CD4-positive, alpha-beta T cell (primary cell): ENCODE data around the gene FBRSL1. TPM values are rescaled to one million over a fixed set of nuclear protein-coding genes. Genes with fewer than 3 reads are reported as not detected.

Source experiments
- ATAC-seq: fragments of 200-7000 bp; cut with Tn5 transposase; one replicate; pipeline ENCODE4 v1.10.0; 2022; ENCODE audit warnings: mild to moderate bottlenecking; ENCODE audit not compliant: poor library complexity
- CTCF ChIA-PET: fragments of 350-600 bp; sonication (Branson Sonifier 250); formaldehyde crosslinking; loops from one replicate; lab custom pipeline; 2021; ENCODE audit warnings: antibody characterized with exemption, inconsistent platforms; lab: Charles Lee
- POLR2A ChIA-PET: fragments of 350-600 bp; sonication (Branson Sonifier 250); formaldehyde crosslinking; loops from one replicate; lab custom pipeline; 2021; ENCODE audit warnings: antibody characterized with exemption, inconsistent platforms; lab: Charles Lee
- DNase-seq, 14 experiments: peaks; one replicate each; pipeline ENCODE4 v3.0.0-alpha.2; 2013 to 2020; ENCODE audit warnings: mixed read lengths in 2 of 14
- H3K27ac ChIP-seq, 2 donors: one replicate each; pipeline versions ENCODE4 v1.5.1 to v1.7.0; 2013; ENCODE audit warnings: low read length in 2 of 2, low read depth in 1 of 2, mild to moderate bottlenecking in 1 of 2
- H3K27me3 ChIP-seq, 2 experiments: 1 replicate in 1 of 2; 2 replicates in 1 of 2; pipeline versions ENCODE4 v1.6.1 to v1.7.0; 2013; ENCODE audit warnings: low read length in 2 of 2, control low read depth in 1 of 2, mild to moderate bottlenecking in 1 of 2, moderate library complexity in 1 of 2; ENCODE audit not compliant: insufficient read depth in 2 of 2, control insufficient read depth in 1 of 2
- H3K36me3 ChIP-seq: one replicate; pipeline ENCODE4 v1.6.1; 2013; ENCODE audit warnings: low read length, control low read depth; ENCODE audit not compliant: insufficient read depth
- H3K4me1 ChIP-seq: one replicate; pipeline ENCODE4 v1.6.1; 2013; ENCODE audit warnings: low read length, control low read depth; ENCODE audit not compliant: insufficient read depth
- H3K4me3 ChIP-seq: one replicate; pipeline ENCODE4 v1.5.1; 2013; ENCODE audit warnings: mild to moderate bottlenecking, low read length, moderate library complexity
- H3K9me3 ChIP-seq, 2 experiments: 1 replicate in 1 of 2; 2 replicates in 1 of 2; pipeline versions ENCODE4 v1.6.1 to v1.7.0; 2013; ENCODE audit warnings: low read length in 2 of 2, mild to moderate bottlenecking in 2 of 2, control low read depth in 1 of 2, moderate library complexity in 1 of 2; ENCODE audit not compliant: control insufficient read depth in 1 of 2, insufficient read depth in 1 of 2
- H3K27ac Mint-ChIP-seq: one replicate; pipeline ENCODE4 v1.8.0; 2020; ENCODE audit warnings: mixed read lengths
- H3K27me3 Mint-ChIP-seq: one replicate; pipeline ENCODE4 v1.8.0; 2021; ENCODE audit warnings: mixed read lengths
- H3K36me3 Mint-ChIP-seq: one replicate; pipeline ENCODE4 v1.8.0; 2021; ENCODE audit warnings: low read depth, mixed read lengths
- H3K4me1 Mint-ChIP-seq: one replicate; pipeline ENCODE4 v1.8.0; 2021; ENCODE audit warnings: low read depth, mixed read lengths
- H3K4me3 Mint-ChIP-seq: one replicate; pipeline ENCODE4 v1.8.0; 2020; ENCODE audit warnings: mild to moderate bottlenecking, mixed read lengths
- H3K9me3 Mint-ChIP-seq: one replicate; pipeline ENCODE4 v1.8.0; 2020; ENCODE audit warnings: mixed read lengths
- intact Hi-C, 2 experiments: fragments of 100-400 bp; cut with DNase I in 1 of 2; cut with micrococcal nuclease in 1 of 2; formaldehyde crosslinking; loops; one replicate each; pipeline versions ENCODE4 v1.15.1 to v1.9.0; 2023 to 2025; cut with DNase I, micrococcal nuclease
- total RNA-seq, 174 experiments: library from RNA in 2 of 174; stranded (reverse) in 2 of 174; gene quantifications; one replicate each; pipeline ENCODE4 v1.2.3 and lab custom pipeline; 2021 to 2026
- TF ChIP-seq, protein P1 (sequence below): fragments of 200-600 bp; IDR thresholded peaks from one replicate; pipeline ENCODE4 v1.8.0; 2022; ENCODE audit warnings: antibody characterized with exemption, mild to moderate bottlenecking

The FBRSL1 gene
- total RNA-seq, 2 experiments from 2014 or later = 75.8 to 80.7 TPM

DNA sequence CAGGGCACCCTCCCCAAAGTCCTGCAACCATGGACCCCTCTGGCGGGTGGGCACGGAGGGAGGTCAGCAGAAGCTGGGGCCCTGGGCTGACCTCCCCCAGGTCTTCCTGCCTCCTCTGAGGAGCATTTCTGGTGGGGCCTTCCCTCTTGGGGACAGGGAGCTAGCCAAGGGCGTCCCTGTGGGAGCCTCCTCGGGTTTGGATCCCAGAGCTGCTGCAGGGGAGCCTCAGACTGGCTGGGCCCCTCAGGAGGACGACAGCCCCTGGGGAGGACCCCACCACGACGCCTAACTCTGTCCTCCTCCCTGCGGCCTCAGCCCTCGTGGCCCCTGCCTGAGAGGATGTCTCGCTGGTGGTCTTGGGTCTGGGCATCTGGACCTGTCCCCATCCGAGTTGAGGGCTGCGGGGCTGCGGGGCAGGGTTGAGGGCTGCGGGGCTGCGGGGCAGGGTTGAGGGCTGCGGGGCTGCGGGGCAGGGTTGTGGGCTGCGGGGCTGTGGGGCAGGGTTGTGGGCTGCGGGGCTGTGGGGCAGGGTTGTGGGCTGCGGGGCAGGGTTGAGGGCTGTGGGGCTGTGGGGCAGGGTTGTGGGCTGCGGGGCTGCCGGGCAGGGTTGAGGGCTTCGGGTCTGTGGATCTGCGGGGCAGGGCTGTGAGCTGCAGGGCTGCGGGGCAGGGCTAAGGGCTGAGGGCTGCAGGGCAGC lies 37.4 kb downstream of the FBRSL1 start:
- no peak for DNase-seq
- Histone ChIP-seq H3K4me1 (peaks cover 20% of the 10 kb centered on the region), H3K27ac (no peak overlapping the region), H3K4me3 (no peak overlapping the region), H3K27me3 (no peaks in the 10 kb centered on the region), H3K9me3 (no peaks in the 10 kb centered on the region), H3K36me3 (peaks cover 17% of the 10 kb centered on the region)
- no peak for ATAC-seq
- Mint-ChIP-seq H3K4me3 (no peak overlapping the region), H3K9me3 (no peaks in the 10 kb centered on the region), H3K27ac (no peak overlapping the region), H3K36me3 (peaks cover 15% of the 10 kb centered on the region), H3K4me1 (peaks cover 7% of the 10 kb centered on the region), H3K27me3 (no peaks in the 10 kb centered on the region)
- ChIA-PET POLR2A (no interaction called here), CTCF (no interaction called here)
- intact Hi-C loops = no loop called here
- TF ChIP-seq, protein P1, sequence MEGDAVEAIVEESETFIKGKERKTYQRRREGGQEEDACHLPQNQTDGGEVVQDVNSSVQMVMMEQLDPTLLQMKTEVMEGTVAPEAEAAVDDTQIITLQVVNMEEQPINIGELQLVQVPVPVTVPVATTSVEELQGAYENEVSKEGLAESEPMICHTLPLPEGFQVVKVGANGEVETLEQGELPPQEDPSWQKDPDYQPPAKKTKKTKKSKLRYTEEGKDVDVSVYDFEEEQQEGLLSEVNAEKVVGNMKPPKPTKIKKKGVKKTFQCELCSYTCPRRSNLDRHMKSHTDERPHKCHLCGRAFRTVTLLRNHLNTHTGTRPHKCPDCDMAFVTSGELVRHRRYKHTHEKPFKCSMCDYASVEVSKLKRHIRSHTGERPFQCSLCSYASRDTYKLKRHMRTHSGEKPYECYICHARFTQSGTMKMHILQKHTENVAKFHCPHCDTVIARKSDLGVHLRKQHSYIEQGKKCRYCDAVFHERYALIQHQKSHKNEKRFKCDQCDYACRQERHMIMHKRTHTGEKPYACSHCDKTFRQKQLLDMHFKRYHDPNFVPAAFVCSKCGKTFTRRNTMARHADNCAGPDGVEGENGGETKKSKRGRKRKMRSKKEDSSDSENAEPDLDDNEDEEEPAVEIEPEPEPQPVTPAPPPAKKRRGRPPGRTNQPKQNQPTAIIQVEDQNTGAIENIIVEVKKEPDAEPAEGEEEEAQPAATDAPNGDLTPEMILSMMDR = no peak

DNA sequence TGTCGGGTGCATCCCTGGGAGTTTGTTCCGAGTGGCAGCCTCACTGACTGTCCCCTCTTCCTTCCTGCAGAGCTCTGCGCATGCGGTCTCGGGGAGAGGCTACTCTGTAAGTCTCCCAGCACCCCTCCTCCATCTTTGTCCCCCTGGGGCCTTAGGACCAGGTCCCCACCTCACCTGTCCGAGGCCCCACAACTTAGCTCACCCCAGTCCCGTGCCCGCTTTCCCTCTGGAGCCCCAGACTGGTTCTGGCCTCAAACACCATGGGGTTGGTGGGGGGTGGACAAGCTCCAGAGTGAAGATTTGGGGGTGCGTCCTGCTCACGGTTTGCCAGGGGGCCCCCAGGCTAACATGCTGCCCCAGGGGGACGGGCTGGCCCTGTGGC lies 37.9 kb downstream of the FBRSL1 start:
- ChIA-PET POLR2A (no interaction called here), CTCF (no interaction called here)
- H3K4me3 Mint-ChIP-seq = no peak overlapping the region
- H3K36me3 ChIP-seq = peaks cover 17% of the 10 kb centered on the region
- ATAC-seq = no peak
- H3K9me3 ChIP-seq = no peaks in the 10 kb centered on the region
- no peak overlapping the region for H3K27ac Mint-ChIP-seq
- no peak overlapping the region for H3K4me3 ChIP-seq
- no peaks in the 10 kb centered on the region for H3K27me3 Mint-ChIP-seq
- peaks cover 15% of the 10 kb centered on the region for H3K36me3 Mint-ChIP-seq
- no peak overlapping the region for H3K27ac ChIP-seq
- peaks cover 7% of the 10 kb centered on the region for H3K4me1 Mint-ChIP-seq
- peaks cover 15% of the 10 kb centered on the region for H3K4me1 ChIP-seq
- TF ChIP-seq, protein P1 = no peak
- H3K9me3 Mint-ChIP-seq = no peaks in the 10 kb centered on the region
- H3K27me3 ChIP-seq = no peaks in the 10 kb centered on the region
- intact Hi-C loops = no loop called here
- no peak for DNase-seq

DNA sequence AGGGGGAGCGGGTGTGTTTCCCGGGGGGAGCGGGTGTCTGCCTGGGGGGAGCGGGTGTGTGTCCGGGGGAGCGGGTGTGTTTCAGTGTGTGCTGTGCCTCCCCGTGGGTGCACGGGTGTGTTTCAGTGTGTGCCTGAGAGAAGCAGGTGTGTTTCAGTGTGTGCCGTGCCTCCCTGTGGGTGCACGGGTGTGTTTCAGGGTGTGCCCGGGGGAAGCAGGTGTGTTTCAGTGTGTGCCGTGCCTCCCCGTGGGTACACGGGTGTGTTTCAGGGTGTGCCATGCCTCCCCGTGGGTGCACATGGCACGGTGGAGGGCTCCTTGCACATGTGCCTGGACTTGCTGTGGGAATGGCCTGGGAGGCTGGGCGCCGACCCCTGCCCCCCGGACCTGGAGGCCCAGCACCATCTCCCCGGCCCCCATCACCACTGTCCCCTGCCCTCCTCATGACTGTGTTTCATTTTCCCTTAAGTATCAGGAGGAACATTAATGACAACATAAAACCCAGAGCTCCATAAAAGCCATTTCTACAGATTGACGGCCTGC lies 38.7 kb downstream of the FBRSL1 start:
- Mint-ChIP-seq H3K4me3 (no peak overlapping the region), H3K36me3 (peaks cover 16% of the 10 kb centered on the region)
- no peak for DNase-seq

More for the DNA sequence above, 38.7 kb downstream of the FBRSL1 start:
- Mint-ChIP-seq H3K27me3 (no peaks in the 10 kb centered on the region), H3K4me1 (peaks cover 4% of the 10 kb centered on the region), H3K27ac (no peak overlapping the region), H3K9me3 (no peaks in the 10 kb centered on the region)
- no peak for ATAC-seq
- peaks cover 17% of the 10 kb centered on the region for H3K36me3 ChIP-seq
- H3K4me3 ChIP-seq = no peak overlapping the region
- H3K4me1 ChIP-seq = peaks cover 7% of the 10 kb centered on the region
- H3K27me3 ChIP-seq = no peaks in the 10 kb centered on the region
- H3K27ac ChIP-seq = no peak overlapping the region
- no peaks in the 10 kb centered on the region for H3K9me3 ChIP-seq
- TF ChIP-seq, protein P1 = no peak
- CTCF ChIA-PET = no interaction called here
- intact Hi-C loops = no loop called here
- POLR2A ChIA-PET = interaction anchor here (1.0 kb wide), 1 partner anchor 29 kb away, joined by 3 read pairs; no protein-coding TSS in a partner anchor
